HepG2 (cell line): ENCODE results near the gene OARD1. TPM values are rescaled to one million over a fixed set of nuclear protein-coding genes. Genes with fewer than 3 reads are reported as not detected.
A peak's percentile ranks its signal among the peaks of the same experiment; 100 is the strongest.

Experiments used
- CERS6 ChIP-seq: sonication (generic); formaldehyde crosslinking; IDR thresholded peaks from 2 replicates; pipeline ENCODE4 v1.5.0; 2020; ENCODE audit warnings: missing genetic modification reagents
- CHD4 ChIP-seq: fragments of 200-600 bp; sonication (generic); IDR thresholded peaks from 2 replicates; pipeline ENCODE4 v1.7.0; 2017; ENCODE audit warnings: mild to moderate bottlenecking, low read length, borderline replicate concordance
- CREM ChIP-seq, 2 experiments: sonication (generic) in 1 of 2; formaldehyde crosslinking in 1 of 2; IDR thresholded peaks; 2 replicates each; pipeline versions ENCODE4 v1.4.0 to v1.6.1; 2016 to 2020; ENCODE audit warnings: antibody characterized with exemption in 1 of 2, mild to moderate bottlenecking in 1 of 2, missing genetic modification reagents in 1 of 2
- ETS1 ChIP-seq: sonication (generic); formaldehyde crosslinking; IDR thresholded peaks from 2 replicates; pipeline ENCODE4 v1.4.0; 2020; ENCODE audit warnings: missing genetic modification reagents
- FOXA3 ChIP-seq: IDR thresholded peaks from 2 replicates; pipeline ENCODE4 v1.6.1; 2016; ENCODE audit warnings: missing genetic modification reagents, missing compliant biosample characterization
- MTF2 ChIP-seq: sonication (generic); formaldehyde crosslinking; IDR thresholded peaks from 2 replicates; pipeline ENCODE4 v1.5.0; 2020; ENCODE audit warnings: missing genetic modification reagents, borderline replicate concordance
- NFE2L2 ChIP-seq: fragments of 150-350 bp; IDR thresholded peaks from 2 replicates; pipeline ENCODE4 v1.6.1; 2014; ENCODE audit warnings: low read length
- PREB ChIP-seq: sonication (generic); formaldehyde crosslinking; IDR thresholded peaks from 2 replicates; pipeline ENCODE4 v1.4.0; 2020; ENCODE audit warnings: missing genetic modification reagents
- RBM39 ChIP-seq: fragments of 200-400 bp; formaldehyde crosslinking; IDR thresholded peaks from one replicate; pipeline ENCODE4 v1.6.1; 2018; ENCODE audit warnings: antibody characterized with exemption, mild to moderate bottlenecking, low read depth, low read length; ENCODE audit not compliant: poor library complexity, severe bottlenecking
- REPIN1 ChIP-seq: sonication (generic); formaldehyde crosslinking; IDR thresholded peaks from 2 replicates; pipeline ENCODE4 v1.8.0; 2022; ENCODE audit warnings: missing genetic modification reagents, low read depth, mild to moderate bottlenecking, borderline replicate concordance
- SMAD9 ChIP-seq: sonication (generic); formaldehyde crosslinking; IDR thresholded peaks from 2 replicates; pipeline ENCODE4 v1.5.1; 2020; ENCODE audit warnings: mild to moderate bottlenecking, missing genetic modification reagents
- STAG1 ChIP-seq: sonication (generic); formaldehyde crosslinking; IDR thresholded peaks from 2 replicates; pipeline ENCODE4 v1.4.0; 2020; ENCODE audit warnings: missing genetic modification reagents
- TP53 ChIP-seq: sonication (generic); formaldehyde crosslinking; conservative IDR thresholded peaks from 2 replicates; pipeline ENCODE4 v1.4.0; 2020; ENCODE audit warnings: missing genetic modification reagents
- ZNF703 ChIP-seq: sonication (generic); formaldehyde crosslinking; IDR thresholded peaks from 2 replicates; pipeline ENCODE4 v1.5.1; 2020; ENCODE audit warnings: missing genetic modification reagents, mild to moderate bottlenecking, moderate library complexity, borderline replicate concordance
- ZNF746 ChIP-seq: sonication (generic); formaldehyde crosslinking; IDR thresholded peaks from 2 replicates; pipeline ENCODE4 v1.8.0; 2022; ENCODE audit warnings: mild to moderate bottlenecking, missing genetic modification reagents
- ZNF761 ChIP-seq: sonication (generic); formaldehyde crosslinking; conservative IDR thresholded peaks from 2 replicates; pipeline ENCODE4 v1.4.0; 2020; ENCODE audit warnings: mild to moderate bottlenecking, missing genetic modification reagents
- ZNF883 ChIP-seq: sonication (generic); formaldehyde crosslinking; IDR thresholded peaks from 2 replicates; pipeline ENCODE4 v1.5.1; 2020; ENCODE audit warnings: mild to moderate bottlenecking, missing genetic modification reagents; ENCODE audit errors: not compliant biosample characterization
- polyA plus RNA-seq, 8 experiments: library from polyadenylated mRNA; depleted of rRNA in 3 of 8; stranded (reverse) in 7 of 8; unstranded in 1 of 8; fragments of >200 nt; fragmentation: Illumina TruSeq in 4 of 8; extraction: Trizol in 4 of 8; gene quantifications; 2 replicates each; pipeline versions ENCODE4 v1.2.1 to v1.2.3, GENCODE V29; 2011 to 2016; ENCODE audit warnings: low read depth in 4 of 8, missing spikeins in 1 of 8, mixed read lengths in 1 of 8; ENCODE audit not compliant: insufficient read depth in 1 of 8
- total RNA-seq, 5 experiments: library from RNA; depleted of rRNA; stranded (reverse); fragments of >200 nt; fragmentation: Illumina TruSeq; extraction: Trizol; gene quantifications; 2 replicates each; pipeline ENCODE4 v1.2.3, GENCODE V29; 2016; ENCODE audit warnings: low read depth in 1 of 5

The OARD1 gene
- total and polyA plus RNA-seq, 2 of the 13 experiments (the other 11 are each of a cell fraction or from before 2014, with no cell fraction given) = 18.4 to 49.0 TPM

- TF ChIP-seq ETS1 (CRISPR knock-in tag) = 0 out of 2 replicates have a peak, but pooled peaks have one; percentile 32
- peak; percentile 43; the same call in 1 of the 2 replicates for TF ChIP-seq MTF2 (CRISPR knock-in tag)
- TF ChIP-seq ZNF703 (CRISPR knock-in tag) = 0 out of 2 replicates have a peak, but pooled peaks have one; percentile 34
- peak; percentile 95 for TF ChIP-seq RBM39
- 0 out of 2 replicates have a peak, but pooled peaks have one; percentile 33 for TF ChIP-seq TP53 (CRISPR knock-in tag)
- TF ChIP-seq ZNF883 (CRISPR knock-in tag) = no peak
- no peak for TF ChIP-seq NFE2L2
- peak; percentile 80 for TF ChIP-seq CERS6 (CRISPR knock-in tag)
- peak; percentile 89; the same call in 1 of the 2 replicates for TF ChIP-seq CHD4
- TF ChIP-seq SMAD9 (CRISPR knock-in tag) = no peak
- no peak; the same call in 1 of the 2 replicates for TF ChIP-seq PREB (CRISPR knock-in tag)
- no peak for TF ChIP-seq STAG1 (CRISPR knock-in tag)
- TF ChIP-seq ZNF761 (CRISPR knock-in tag) = no peak; the same call in none of the 2 replicates
- peak; percentile 71 for TF ChIP-seq CREM (IDR thresholded peaks at IDR 0.05)
- TF ChIP-seq CREM (CRISPR knock-in tag; IDR thresholded peaks at IDR 0.05) = no peak
- 0 out of 2 replicates have a peak, but pooled peaks have one; percentile 12 for TF ChIP-seq FOXA3 (CRISPR knock-in tag)
- peak; percentile 69; the same call in 1 of the 2 replicates for TF ChIP-seq ZNF746 (CRISPR knock-in tag)
- peak; percentile 21; the same call in 1 of the 2 replicates for TF ChIP-seq REPIN1 (CRISPR knock-in tag)
- TF ChIP-seq, all 625 proteins: peak for 308
Observed at GRCh38 chr6:41071923-41072835, at the start of gene OARD1 (continued).
